T-helper 9 cell (primary cell): ENCODE measurements around the gene CNFN.

Source experiments
- DNase-seq: peaks from one replicate; pipeline ENCODE4 v3.0.0-alpha.2; 2020

The CNFN gene

DNA sequence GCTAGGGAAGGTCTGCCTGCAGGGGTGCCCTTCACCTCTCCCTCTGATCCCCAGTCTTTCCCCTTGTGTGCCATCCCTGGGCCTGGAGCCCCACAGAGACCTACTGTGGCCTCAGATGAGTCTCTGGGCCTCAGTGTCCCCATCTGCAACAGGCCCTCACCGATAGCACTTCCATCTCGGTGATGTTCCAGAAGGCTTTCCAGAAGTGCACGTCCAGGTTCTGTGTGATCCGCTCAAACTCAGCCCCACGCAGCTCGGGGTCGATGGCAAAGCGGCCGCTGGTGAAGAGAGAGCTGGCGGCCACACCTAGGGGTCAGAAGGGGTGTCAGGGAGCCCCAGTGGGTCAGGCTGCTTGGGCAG lies 17.7 kb upstream of the CNFN start:
- no peak for DNase-seq

DNA sequence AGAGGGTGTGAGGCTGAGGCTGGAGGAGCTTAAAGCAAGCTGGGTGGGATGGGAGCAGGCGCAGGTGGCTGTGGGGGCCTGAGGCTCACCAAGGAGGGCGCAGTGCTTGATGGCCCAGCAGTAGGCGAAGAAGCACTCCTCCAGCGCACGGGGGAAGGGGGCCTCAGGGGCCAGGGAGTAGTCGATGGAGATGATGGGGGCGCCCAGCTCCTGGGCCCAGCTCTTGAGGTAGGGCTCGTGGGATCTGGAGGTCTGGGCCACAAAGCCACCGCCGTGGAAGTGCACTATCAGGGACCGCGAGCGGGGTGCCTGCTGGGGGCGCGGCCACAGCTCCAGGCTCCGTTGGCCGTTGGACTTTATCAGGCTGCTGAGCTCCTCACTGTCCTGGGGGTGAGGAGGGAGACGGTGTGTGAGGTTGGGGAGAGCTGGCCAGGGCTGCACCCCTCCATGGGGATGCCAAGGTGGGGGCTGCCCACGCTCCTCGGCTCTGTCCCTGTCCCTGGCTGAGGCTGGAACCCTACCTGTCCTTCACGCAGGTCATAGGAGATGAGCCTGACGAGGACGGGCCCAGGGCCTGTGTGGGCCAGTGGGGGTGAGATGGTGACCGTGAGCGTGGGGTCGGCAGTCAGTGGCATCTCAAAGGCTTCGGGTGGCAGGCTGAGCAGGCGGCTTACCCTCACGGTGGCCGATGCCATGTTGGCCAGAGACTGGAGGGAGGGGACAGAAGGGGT lies 17.2 kb upstream of the CNFN start:
- no peak for DNase-seq

DNA sequence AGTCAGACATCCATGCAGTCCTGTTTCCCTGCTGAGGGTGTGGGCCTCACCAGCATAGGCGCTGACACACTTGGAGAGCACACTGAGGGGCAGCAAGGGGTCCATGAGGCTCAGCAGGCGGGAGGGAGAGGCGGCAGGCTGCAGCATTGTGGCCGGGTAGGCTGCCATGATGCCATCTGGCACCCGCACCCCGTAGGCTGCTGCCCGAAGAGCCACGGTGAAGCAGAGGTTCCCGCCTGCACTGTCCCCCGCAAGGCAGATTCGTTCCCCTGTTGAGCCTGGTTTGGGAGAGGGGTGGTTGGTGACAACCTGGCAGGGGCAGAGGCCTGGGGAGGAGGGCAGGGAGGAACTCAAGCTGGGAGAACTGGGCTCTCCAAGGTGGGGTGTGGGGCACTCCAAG lies 16.0 kb upstream of the CNFN start:
- DNase-seq: no peak

DNA sequence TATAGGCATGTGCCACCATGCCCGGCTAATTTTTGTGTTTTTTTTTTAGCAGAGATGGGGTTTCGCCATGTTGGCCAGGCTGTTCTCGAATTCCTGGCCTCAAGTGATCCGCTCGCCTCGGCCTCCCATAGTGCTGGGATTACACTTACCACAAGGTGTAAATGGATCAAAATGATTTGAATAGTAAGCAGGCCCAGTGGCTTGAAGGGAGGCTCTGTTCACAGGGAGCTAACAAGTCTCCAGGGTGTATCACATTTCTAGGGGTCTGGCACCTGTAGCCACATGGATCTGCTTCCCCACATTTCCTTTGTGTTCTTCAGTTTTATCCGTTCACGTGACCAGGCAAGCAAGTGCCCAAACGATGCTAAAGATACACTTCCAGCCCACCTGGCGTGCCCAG lies 13.5 kb upstream of the CNFN start:
- DNase-seq: no peak

DNA sequence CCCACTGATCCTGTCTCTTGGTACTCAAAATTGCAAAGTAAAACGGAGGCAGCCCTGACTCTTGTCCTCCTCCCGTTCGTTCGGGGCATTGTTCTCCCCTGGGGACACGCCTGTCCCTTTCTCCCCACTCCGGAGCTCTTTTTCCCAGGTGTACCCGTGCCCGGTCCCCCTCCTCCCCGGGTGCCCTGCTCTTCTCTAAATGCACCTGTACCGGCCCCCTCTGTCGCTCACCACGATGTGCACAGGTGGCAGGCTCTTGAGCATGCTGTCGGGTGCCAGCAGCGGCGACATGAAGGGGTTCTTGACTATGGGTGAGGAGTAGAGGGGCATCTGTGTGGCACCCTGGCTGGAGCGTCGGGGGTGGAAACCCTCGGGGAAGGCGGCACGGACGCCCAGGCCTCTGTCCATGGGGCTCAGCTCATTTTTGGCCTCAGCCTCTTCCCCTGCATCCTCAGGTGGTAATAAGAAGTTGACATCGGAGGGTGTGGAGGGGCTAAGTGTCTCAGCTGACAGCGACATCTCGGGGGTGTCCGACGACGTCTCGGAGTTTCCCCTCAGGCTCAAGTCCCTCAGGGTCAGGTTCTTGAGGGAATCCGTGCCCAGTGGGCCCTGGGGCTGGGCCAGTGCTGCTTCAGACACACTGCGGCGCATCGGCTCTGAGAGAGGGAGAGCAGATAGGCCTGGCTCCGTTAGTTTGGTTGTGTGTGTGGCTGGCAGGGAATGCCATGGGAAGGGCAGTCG lies 12.4 kb upstream of the CNFN start:
- no peak for DNase-seq

DNA sequence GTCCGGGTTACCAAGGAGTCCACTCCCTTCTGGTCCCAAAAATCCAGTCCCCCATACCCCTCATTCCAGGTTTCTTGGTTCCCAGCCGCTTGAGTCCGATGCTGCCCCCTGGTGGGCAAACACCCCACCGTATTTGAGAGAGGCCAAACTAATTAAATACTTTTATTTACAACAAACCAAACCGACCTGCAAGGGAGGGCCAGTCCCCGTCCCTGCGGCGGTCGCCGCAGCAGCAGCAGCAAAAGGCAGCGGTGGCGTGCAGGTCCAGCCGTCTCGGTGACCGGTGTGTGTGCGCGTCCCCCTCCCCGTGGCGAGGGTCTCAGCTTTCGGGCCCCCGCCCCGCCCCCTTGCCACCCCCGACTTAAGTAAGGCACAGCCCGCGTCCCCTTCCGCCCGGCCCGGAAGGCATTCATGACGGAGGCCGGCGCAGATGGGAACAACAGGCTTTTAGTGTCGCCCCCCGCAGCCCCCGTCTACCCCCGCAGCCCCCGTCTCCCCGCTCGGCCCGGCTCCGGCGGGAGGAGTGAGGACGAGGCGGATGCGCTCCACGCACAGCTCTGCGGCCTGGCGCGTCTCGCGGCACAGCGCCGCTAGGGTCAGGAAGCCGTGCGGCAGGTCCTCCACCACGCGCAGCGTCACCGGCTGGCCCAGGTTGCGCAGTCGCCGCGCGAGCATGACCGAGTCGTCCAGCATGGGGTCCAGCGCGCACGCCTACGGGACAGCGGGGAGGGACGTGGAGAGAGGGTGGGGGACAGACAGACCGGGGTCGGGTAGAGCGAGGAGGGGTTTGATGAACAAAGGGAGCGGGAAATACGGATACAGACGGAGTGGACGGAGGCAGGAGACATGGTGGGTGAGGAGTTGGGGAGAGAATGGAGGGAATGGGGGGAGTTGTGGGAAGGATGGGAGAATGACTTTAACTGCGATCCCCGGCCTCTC lies 11.5 kb upstream of the CNFN start:
- peak; percentile 84 for DNase-seq

DNA sequence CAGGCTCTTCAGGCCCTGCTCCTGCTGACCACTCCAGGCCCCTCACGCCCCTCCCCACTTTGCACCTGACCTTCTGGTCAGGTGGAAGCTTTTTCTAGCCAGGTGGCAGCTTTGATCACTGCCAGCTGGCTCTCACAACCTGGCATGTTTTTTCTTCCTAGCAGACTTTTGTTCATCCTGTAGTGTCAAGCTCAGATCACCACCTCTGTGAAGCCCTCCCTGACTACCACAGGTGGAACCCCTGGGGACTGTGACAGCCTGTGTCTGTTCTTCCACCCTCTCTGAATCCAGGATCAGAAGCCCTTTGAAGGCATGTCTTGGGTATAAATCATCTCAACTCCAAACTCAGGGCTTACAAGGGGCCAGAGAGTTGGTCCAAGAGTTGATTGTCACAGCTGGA lies 10.3 kb upstream of the CNFN start:
- DNase-seq: no peak

DNA sequence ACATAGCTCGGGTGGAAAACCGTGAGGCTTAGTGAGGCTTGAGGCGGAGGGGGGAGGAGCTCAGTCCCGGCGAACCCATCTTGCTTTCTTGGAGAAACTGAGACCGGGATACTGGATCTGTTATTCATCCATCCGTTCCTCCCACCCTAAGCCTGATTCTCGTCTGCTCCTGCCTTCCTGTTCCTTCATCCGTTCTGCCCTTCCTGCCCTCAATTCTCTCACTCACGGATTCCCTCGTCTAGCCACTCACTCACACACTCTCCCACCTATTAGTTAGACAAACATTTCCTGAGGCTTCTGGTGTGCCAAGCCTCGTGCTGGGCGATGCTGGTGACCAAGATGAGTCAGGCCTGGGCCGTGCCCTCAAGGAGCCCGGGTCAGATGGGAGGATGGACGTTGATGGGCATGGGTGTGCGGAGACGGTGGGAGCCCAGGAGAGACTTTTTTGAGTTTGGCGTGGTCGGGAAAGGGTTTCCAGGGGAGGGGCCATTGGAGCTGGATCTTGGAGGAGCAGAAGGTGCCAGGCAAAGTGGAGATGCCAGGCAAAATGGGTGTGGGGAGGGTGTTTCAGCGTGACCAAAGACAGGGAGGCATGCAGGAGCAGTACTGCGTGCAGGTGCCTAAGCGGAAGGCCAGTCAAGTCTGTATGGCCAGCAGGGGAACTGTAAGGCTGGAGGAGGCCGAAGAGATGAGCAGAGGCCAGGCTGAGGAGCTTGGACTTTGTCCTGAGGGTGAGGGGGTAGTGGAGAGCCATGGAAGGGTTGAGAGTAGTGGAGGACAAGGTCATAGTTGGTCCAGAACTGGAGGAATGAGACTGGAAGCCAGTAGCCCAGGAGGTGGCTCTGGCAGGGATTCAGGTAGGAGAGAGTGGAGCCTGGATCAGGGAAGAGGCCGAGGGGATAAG lies 7.4 kb upstream of the CNFN start:
- no peak for DNase-seq

DNA sequence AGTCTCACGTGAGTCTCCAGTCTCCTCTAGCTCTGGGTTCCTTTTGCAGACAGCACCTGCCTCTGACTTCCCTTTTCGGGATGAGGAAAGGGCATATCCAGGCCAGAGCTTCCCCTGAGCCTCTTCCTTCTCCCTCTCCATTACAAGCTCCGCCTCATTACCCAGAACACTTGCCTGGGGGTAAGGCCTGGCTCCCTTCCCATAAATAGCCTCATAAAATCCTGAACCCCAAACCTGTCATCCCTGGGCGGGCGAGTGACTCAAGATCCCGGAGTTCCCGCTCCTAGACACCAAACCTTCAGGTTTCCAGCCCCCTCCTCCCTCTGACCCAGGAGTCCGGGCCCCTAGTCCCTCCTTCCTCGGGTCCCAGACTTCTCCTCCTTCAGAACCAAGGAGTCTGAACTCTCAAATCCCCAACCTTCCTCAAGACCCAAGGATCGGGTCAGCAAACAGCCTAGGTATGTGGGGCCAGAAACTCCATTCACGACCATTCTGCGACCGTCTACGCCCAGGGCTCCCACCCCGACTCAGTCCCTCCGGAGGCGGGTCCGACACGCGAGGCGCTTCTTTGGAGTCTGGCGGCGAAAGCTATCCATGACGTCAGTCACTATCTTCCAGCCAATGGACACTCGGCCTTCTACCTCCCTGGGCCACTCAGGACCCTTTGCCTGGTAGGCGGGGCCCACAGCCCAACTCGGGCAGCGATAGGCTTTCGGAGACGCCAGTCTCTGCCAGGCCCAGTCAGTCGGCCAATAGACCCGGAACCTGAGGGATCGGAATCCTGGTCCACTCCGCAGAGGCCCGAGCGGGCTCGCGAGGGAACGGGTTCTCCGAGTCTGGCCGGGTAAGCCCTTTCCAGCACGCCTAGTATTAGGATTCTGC lies 6.5 kb upstream of the CNFN start:
- DNase-seq: peak; percentile 78

DNA sequence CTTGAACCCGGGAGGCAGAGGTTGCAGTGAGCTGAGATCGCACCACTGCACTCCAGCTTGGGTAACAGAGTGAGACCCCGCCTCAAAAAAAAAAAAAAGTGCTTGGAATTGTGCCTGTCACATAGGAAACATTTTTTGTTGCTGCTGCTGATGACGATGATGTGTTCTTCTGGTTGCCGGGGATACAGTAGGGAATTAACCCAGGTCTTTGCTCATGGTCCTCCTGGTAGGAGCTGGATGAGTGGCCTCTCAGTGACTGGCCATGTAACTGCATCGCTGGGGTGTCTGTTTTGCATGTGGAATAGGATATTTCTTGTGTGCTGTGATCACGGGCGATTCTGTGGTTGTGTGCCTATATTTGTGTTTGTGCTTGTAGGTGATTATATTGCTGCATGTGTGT lies 4.7 kb upstream of the CNFN start:
- DNase-seq: no peak

DNA sequence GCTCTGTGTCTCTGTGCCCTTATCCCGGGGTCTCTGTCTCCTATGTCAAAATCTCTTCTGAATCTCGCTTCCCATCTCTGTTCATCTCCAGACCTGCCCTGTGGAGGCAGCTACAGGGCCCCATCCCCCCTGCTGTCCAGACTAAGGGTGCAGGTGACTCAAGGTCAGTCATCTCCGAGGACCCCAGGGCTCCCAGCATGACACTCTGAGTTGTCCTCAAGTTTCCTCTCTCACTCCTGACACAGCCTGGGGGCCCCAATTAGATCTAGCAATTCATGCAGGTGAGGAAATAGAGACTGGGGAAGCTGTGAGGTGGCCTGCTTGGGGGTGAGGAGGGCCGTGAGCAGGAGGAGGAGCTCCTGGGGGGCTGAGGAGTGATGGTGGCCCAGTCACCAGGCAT lies 2.1 kb upstream of the CNFN start:
- DNase-seq: no peak

DNA sequence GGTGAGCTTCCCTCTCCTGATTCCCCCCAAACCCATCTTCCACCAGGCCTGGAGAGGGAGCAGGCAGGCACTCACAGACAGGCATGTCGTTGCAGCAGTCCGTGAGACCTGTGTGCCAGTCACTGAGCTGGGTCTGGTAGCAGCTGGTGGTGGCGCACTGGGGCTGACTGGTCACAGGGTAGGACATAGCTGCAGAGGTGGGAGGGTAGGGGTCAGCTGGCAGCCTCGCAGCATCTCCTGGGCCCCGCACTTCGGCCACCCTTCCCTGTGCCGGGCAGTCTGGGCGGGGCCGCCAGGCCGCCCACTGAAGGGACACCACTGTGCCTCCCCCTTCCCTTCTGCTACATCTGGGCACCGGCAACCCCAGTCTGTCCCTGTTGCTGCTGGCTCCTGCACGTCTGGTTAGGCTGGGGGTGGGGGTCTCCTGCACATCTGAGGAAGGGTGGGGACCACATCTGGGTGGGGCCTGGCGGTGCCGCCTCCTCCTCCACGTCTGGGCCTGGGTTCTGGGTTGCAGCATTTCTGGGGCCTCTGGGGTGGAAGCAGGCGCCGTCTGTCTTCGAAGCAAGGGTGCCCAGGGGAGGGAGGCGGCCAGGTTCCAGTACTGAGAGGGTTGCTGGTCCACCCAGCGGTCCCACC lies 1.1 kb downstream of the CNFN start:
- DNase-seq: no peak

DNA sequence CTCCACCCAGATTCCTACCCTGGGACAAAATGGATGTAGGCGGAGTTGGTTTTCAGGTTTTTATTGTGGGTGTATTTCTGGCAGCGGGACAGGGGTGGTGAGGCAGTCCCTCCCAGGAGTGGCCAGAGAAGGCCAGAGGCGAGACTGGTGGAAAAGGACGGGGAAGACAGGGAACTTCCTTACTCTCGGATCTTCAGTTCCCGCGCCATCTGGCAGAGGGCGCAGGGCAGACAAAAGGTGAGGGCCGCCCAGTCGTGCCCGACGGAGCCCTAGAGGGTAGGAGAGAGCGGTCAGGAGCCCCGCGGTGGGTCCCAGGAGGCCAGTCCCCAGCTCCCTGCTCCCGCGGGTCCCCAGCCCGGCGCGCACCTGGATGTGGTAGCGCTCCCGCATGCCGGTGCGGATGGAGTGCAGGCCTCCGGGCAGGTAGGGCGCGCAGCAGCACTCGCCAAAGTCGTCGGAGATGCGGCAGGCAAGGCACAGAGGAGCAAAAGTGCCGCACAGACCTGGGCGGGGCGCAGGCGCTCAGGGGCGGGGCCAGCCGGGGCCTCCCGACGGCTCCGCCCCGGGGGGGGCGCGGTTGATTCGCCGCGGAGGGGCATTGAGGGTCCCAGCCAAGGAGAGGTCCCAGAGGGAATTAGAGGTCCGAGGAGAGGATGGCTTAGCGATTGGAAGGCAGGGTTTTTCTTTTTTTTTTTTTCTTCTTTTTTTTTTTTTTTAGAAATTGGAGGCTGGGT lies 3.0 kb downstream of the CNFN start:
- DNase-seq: peak; percentile 55

DNA sequence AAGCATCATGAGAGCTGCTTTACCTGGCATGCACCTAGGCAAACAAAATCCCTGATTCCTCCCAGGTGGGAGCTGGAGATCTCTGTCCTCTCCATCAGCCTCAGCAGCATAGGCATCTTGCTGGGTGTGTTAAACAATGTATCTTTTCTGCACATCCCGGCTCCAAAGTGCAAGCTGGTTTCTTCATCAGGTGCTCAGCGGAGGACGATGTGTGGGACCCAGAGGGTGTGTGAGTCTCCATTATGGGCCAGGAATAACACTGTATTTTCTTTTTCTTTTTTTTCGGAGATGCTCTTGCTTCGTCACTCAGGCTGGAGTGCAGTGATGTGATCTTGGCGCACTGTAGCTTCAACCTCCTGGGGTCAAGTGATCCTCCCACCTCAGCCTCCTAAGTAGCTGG lies 9.9 kb downstream of the CNFN start:
- no peak for DNase-seq

DNA sequence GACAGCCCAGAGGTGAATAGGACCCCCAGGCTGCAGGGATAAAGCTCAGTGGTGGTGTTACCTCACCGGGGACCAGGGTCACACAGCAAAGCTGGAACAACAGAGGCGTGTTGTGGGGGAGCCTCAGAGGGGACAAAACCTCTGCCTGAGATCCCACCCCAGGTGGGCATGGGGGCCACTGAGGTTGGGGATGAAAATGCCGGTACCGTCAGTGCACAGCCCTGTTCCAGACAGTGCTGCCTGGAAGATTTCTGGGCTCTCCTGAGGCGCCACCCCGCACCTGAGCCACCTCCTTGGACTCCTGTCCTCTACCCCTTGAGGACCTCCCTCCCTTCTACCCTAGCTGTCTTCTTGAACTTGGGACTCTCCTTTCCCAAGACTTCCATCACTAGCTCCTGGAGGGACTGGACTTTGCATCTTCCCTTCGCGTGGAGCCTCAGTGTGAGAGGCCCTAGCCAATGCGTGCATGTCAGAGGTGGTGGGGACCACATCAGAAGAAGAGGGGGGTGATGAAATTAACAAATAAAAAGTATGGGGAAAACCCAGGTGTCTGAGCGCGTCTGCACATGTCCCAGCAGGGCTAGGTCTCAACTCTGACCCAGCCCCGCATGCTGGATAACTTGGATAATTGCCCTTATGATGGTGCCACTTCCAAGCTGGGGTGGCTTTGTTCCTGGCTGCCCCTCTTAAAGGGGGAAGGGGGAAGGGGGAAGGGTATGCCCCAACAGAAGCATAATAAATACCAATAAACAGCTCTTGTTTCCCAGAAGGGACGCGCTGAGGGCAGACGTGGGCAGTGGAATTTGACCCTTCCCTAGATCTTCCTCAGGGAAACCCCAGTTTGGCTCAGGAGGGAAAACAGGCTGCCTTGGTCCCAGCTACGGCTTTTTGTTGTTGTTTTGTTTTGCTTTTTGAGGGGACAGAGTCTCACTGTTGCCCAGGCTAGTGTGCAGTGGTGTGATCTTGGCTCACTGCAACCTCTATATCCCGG lies 11.6 kb downstream of the CNFN start:
- no peak for DNase-seq

DNA sequence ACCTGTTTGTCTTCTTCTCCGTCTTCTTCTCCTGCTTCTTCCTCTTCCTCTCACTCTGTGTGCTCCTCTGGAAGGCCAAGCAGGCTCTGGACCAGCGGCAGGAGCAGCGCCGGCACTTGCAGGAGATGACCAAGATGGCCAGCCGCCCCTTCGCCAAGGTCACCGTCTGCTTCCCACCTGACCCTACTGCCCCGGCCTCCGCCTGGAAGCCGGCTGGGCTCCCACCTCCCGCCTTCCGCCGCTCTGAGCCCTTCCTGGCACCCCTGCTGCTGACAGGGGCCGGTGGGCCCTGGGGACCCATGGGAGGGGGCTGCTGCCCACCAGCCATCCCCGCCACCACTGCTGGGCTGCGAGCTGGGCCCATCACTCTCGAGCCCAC lies 13.9 kb downstream of the CNFN start:
- DNase-seq: no peak

DNA sequence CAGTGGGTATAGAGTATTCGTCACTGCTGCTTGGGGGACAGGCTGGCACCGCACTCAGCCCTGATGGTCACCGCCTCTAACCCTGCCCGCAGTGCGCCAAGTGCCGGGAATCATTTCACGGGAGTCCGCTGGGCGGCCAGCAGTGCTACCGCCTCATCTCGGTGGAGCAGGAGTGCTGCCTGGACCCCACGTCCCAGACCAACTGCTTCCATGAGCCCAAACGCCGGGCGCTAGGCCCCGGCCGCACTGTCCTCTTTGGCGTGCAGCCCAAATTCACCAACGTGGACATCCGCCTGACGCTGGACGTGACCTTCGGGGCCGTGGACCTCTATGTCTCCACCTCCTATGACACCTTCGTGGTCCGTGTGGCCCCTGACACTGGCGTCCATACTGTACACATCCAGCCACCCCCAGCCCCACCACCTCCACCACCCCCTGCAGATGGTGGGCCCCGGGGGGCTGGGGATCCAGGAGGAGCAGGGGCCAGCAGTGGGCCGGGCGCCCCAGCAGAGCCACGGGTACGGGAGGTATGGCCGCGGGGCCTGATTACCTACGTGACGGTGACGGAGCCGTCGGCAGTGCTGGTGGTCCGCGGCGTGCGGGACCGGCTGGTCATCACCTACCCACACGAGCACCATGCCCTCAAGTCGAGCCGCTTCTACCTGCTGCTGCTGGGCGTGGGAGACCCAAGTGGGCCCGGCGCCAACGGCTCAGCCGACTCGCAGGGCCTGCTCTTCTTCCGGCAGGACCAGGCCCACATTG lies 14.5 kb downstream of the CNFN start:
- DNase-seq: no peak

DNA sequence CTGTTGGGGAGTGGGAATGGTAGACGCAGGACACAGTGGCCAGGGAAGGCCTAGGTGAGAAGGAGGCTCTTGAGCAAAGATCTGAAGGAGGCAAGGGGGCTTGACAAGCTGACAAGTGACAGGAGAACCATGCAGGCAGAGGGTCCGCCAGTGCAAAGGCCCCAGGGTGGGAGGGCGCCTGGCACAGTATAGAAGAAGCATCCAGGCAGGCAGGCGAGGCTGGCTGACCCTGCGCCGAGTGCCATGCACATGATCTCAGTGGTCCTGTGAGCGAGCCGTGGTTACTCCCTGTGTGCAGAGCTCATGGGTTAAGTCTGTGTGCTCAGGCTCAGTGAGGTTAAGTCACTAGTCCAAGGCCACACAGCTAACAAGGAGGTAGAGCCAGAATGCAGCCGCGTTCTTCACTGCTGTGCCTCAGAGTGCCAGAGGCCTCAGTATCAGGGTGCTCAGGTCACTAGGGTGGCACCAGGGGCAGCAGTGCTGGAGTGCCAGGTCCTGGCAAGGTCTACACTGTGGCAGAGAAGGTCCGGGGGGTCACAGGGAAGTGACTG lies 15.2 kb downstream of the CNFN start:
- DNase-seq: no peak
